K562 (cell line): ENCODE data around the gene GRM2. TPM values are rescaled to one million over a fixed set of nuclear protein-coding genes. Genes with fewer than 3 reads are reported as not detected.

ENCODE experiments used
- polyA plus RNA-seq, 8 experiments: library from polyadenylated mRNA; depleted of rRNA in 4 of 8; stranded (reverse) in 5 of 8; unstranded in 3 of 8; fragments of >200 nt; fragmentation: Nextera tagmentation in 2 of 8; fragmentation: Illumina TruSeq in 1 of 8; extraction: Ambion mirVana in 2 of 8; extraction: Trizol in 1 of 8; gene quantifications; 2 replicates each; pipeline versions ENCODE4 v1.2.1 to v1.2.3, GENCODE V29; 2011 to 2014; ENCODE audit warnings: inconsistent platforms in 1 of 8, missing spikeins in 1 of 8
- total RNA-seq, 7 experiments: library from RNA; depleted of rRNA in 6 of 7; stranded (reverse); fragments of >200 nt in 6 of 7; fragmentation: Illumina TruSeq in 2 of 7; extraction: Trizol in 2 of 7; gene quantifications; 2 replicates each; pipeline versions ENCODE4 v1.2.1 to v1.2.3, GENCODE V29; 2011 to 2021; ENCODE audit warnings: low replicate concordance in 1 of 7
- TF ChIP-seq, protein P1 (sequence below): fragments of 450-650 bp; IDR thresholded peaks from 2 replicates; pipeline ENCODE4 v1.6.1; 2016; ENCODE audit warnings: mild to moderate bottlenecking, moderate library complexity

The GRM2 gene
- total and polyA plus RNA-seq, 9 of the 15 experiments (the other 6 are each of a cell fraction or from before 2014, with no cell fraction given), result not detected

DNA sequence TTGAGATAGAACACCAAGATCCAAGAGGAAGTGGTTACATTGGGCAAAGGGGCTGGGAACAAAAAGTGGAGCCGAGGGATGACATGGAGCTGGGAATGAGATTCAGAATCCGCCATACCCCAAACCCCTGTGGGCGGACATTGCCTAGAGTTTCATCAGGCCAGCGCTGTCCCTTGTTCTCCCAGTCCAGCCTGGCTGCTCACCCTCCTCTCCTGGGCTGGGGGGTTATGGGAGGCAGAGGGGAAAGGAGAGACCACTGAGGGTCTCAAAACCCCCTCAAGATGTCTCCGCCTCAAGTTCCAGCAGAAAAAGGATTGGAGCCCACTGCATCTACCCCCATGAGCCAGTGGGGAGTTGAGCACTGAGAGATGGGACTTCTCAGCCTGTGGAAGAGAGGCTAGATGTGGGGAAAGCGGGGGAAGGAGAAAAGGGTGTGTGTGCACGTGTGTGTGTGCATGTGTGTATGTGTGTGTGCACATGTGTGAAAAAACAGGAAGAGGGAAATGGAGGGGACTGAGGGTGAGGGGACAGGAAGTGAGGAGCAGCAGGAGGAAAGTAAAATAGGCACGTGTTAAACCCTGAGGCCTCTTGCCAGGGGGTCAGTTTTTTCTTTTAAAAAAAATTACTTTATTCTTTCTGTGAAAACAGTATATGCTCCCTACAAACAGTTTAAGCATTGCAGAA is 14.3 kb downstream of the GRM2 start (continued):
- TF ChIP-seq, protein P1, sequence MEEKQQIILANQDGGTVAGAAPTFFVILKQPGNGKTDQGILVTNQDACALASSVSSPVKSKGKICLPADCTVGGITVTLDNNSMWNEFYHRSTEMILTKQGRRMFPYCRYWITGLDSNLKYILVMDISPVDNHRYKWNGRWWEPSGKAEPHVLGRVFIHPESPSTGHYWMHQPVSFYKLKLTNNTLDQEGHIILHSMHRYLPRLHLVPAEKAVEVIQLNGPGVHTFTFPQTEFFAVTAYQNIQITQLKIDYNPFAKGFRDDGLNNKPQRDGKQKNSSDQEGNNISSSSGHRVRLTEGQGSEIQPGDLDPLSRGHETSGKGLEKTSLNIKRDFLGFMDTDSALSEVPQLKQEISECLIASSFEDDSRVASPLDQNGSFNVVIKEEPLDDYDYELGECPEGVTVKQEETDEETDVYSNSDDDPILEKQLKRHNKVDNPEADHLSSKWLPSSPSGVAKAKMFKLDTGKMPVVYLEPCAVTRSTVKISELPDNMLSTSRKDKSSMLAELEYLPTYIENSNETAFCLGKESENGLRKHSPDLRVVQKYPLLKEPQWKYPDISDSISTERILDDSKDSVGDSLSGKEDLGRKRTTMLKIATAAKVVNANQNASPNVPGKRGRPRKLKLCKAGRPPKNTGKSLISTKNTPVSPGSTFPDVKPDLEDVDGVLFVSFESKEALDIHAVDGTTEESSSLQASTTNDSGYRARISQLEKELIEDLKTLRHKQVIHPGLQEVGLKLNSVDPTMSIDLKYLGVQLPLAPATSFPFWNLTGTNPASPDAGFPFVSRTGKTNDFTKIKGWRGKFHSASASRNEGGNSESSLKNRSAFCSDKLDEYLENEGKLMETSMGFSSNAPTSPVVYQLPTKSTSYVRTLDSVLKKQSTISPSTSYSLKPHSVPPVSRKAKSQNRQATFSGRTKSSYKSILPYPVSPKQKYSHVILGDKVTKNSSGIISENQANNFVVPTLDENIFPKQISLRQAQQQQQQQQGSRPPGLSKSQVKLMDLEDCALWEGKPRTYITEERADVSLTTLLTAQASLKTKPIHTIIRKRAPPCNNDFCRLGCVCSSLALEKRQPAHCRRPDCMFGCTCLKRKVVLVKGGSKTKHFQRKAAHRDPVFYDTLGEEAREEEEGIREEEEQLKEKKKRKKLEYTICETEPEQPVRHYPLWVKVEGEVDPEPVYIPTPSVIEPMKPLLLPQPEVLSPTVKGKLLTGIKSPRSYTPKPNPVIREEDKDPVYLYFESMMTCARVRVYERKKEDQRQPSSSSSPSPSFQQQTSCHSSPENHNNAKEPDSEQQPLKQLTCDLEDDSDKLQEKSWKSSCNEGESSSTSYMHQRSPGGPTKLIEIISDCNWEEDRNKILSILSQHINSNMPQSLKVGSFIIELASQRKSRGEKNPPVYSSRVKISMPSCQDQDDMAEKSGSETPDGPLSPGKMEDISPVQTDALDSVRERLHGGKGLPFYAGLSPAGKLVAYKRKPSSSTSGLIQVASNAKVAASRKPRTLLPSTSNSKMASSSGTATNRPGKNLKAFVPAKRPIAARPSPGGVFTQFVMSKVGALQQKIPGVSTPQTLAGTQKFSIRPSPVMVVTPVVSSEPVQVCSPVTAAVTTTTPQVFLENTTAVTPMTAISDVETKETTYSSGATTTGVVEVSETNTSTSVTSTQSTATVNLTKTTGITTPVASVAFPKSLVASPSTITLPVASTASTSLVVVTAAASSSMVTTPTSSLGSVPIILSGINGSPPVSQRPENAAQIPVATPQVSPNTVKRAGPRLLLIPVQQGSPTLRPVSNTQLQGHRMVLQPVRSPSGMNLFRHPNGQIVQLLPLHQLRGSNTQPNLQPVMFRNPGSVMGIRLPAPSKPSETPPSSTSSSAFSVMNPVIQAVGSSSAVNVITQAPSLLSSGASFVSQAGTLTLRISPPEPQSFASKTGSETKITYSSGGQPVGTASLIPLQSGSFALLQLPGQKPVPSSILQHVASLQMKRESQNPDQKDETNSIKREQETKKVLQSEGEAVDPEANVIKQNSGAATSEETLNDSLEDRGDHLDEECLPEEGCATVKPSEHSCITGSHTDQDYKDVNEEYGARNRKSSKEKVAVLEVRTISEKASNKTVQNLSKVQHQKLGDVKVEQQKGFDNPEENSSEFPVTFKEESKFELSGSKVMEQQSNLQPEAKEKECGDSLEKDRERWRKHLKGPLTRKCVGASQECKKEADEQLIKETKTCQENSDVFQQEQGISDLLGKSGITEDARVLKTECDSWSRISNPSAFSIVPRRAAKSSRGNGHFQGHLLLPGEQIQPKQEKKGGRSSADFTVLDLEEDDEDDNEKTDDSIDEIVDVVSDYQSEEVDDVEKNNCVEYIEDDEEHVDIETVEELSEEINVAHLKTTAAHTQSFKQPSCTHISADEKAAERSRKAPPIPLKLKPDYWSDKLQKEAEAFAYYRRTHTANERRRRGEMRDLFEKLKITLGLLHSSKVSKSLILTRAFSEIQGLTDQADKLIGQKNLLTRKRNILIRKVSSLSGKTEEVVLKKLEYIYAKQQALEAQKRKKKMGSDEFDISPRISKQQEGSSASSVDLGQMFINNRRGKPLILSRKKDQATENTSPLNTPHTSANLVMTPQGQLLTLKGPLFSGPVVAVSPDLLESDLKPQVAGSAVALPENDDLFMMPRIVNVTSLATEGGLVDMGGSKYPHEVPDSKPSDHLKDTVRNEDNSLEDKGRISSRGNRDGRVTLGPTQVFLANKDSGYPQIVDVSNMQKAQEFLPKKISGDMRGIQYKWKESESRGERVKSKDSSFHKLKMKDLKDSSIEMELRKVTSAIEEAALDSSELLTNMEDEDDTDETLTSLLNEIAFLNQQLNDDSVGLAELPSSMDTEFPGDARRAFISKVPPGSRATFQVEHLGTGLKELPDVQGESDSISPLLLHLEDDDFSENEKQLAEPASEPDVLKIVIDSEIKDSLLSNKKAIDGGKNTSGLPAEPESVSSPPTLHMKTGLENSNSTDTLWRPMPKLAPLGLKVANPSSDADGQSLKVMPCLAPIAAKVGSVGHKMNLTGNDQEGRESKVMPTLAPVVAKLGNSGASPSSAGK, result peak; percentile 58
